ENCODE measurements around the gene NCOR2.
A peak's percentile ranks its signal among the peaks of the same experiment; 100 is the strongest.

NCOR2 gene

DNA sequence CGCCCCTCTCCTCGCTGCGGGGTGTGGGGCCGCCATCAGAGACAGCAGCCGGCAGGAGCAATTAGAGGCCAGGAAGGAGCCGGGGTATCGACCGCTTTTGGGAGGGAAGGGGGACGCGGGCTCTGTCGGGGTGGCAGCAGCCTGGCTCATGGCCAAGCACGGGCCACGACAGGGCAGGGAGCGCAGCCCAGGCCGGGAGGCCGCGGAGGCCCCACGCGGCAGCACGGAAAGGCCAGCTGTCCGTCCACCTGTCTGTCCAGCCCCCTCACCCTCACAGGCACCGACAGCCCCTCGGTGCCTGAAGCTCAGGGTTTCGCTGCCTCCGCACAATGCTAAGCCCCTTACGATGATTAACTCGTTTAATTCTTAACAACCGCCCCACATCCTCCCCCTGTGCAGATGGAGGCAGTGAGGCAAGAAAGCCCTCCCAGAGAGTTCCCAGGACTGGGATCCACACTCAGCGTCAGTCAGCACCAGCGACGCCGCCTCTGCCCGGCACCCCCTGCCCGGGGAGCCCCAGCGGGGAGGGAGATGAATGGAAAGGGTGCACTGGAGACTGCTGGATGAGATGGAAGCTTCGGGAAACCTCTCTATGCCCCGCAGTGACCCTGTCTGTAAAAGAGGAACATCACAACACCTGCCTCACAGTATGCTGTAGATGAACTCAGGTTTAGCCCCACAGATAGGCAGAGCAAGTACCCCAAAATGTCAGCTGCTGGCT, 23.7 kb downstream of the NCOR2 start:
- H3K27me3 ChIP-seq (ENCODE audit: control insufficient read depth, insufficient read depth, low read length) = no peaks in the 10 kb centered on the region
- no peaks in the 10 kb centered on the region for H3K36me3 ChIP-seq (ENCODE audit: insufficient read depth, low read length)
- peaks cover 51% of the 10 kb centered on the region for H3K4me1 ChIP-seq (ENCODE audit: control insufficient read depth, insufficient read depth, low read length)
- no peaks in the 10 kb centered on the region for H3K9me3 ChIP-seq (replicated peaks; ENCODE audit: low read length)
- H3K4me3 ChIP-seq (ENCODE audit: low read length) = no peak overlapping the region
- peak overlapping the region; percentile 30 for H3K9ac ChIP-seq (ENCODE audit: low read depth, low read length)
- H3K4me2 ChIP-seq (ENCODE audit: low read length) = peak overlapping the region; percentile 34

GRCh38 chr12:124543052-124543589, 24.3 kb downstream of the NCOR2 start:
- H3K9ac ChIP-seq (ENCODE audit: low read depth, low read length) = peak overlapping the region; percentile 30
- H3K9me3 ChIP-seq (replicated peaks; ENCODE audit: low read length) = no peaks in the 10 kb centered on the region
- H3K27me3 ChIP-seq (ENCODE audit: control insufficient read depth, insufficient read depth, low read length) = no peaks in the 10 kb centered on the region
- peaks cover 51% of the 10 kb centered on the region for H3K4me1 ChIP-seq (ENCODE audit: control insufficient read depth, insufficient read depth, low read length)
- H3K4me3 ChIP-seq (ENCODE audit: low read length) = no peak overlapping the region
- H3K36me3 ChIP-seq (ENCODE audit: insufficient read depth, low read length) = no peaks in the 10 kb centered on the region
- H3K4me2 ChIP-seq (ENCODE audit: low read length) = peak overlapping the region; percentile 34

- no peak overlapping the region for H3K9ac ChIP-seq (ENCODE audit: low read depth, low read length)
- H3K27me3 ChIP-seq (ENCODE audit: control insufficient read depth, insufficient read depth, low read length) = no peaks in the 10 kb centered on the region
- H3K4me3 ChIP-seq (ENCODE audit: low read length) = no peak overlapping the region
- H3K4me2 ChIP-seq (ENCODE audit: low read length) = no peak overlapping the region
- H3K36me3 ChIP-seq (ENCODE audit: insufficient read depth, low read length) = no peaks in the 10 kb centered on the region
- H3K9me3 ChIP-seq (replicated peaks; ENCODE audit: low read length) = no peaks in the 10 kb centered on the region
- H3K4me1 ChIP-seq (ENCODE audit: control insufficient read depth, insufficient read depth, low read length) = peaks cover 58% of the 10 kb centered on the region
Observed at GRCh38 chr12:124542021-124542949, 25.1 kb downstream of the NCOR2 start.

- H3K9me3 ChIP-seq (replicated peaks; ENCODE audit: low read length) = no peaks in the 10 kb centered on the region
- H3K36me3 ChIP-seq (ENCODE audit: insufficient read depth, low read length) = peaks cover 2% of the 10 kb centered on the region
- peaks cover 63% of the 10 kb centered on the region for H3K4me1 ChIP-seq (ENCODE audit: control insufficient read depth, insufficient read depth, low read length)
Observed at GRCh38 chr12:124541322-124541721, 26.1 kb downstream of the NCOR2 start.

GRCh38 chr12:124539084-124540041, 28.0 kb downstream of the NCOR2 start:
- peaks cover 3% of the 10 kb centered on the region for H3K36me3 ChIP-seq (ENCODE audit: insufficient read depth, low read length)
- H3K27me3 ChIP-seq (ENCODE audit: control insufficient read depth, insufficient read depth, low read length) = no peaks in the 10 kb centered on the region
- H3K4me2 ChIP-seq (ENCODE audit: low read length) = peak overlapping the region; percentile 10
- H3K4me3 ChIP-seq (ENCODE audit: low read length) = no peak overlapping the region
- H3K9ac ChIP-seq (ENCODE audit: low read depth, low read length) = no peak overlapping the region
- H3K4me1 ChIP-seq (ENCODE audit: control insufficient read depth, insufficient read depth, low read length) = peaks cover 57% of the 10 kb centered on the region
- no peaks in the 10 kb centered on the region for H3K9me3 ChIP-seq (replicated peaks; ENCODE audit: low read length)

More at GRCh38 chr12:124541322-124541721, 26.1 kb downstream of the NCOR2 start:
- Histone ChIP-seq H3K4me2 (ENCODE audit: low read length) (no peak overlapping the region), H3K9ac (ENCODE audit: low read depth, low read length) (no peak overlapping the region), H3K27me3 (ENCODE audit: control insufficient read depth, insufficient read depth, low read length) (no peaks in the 10 kb centered on the region), H3K4me3 (ENCODE audit: low read length) (no peak overlapping the region)

DNA sequence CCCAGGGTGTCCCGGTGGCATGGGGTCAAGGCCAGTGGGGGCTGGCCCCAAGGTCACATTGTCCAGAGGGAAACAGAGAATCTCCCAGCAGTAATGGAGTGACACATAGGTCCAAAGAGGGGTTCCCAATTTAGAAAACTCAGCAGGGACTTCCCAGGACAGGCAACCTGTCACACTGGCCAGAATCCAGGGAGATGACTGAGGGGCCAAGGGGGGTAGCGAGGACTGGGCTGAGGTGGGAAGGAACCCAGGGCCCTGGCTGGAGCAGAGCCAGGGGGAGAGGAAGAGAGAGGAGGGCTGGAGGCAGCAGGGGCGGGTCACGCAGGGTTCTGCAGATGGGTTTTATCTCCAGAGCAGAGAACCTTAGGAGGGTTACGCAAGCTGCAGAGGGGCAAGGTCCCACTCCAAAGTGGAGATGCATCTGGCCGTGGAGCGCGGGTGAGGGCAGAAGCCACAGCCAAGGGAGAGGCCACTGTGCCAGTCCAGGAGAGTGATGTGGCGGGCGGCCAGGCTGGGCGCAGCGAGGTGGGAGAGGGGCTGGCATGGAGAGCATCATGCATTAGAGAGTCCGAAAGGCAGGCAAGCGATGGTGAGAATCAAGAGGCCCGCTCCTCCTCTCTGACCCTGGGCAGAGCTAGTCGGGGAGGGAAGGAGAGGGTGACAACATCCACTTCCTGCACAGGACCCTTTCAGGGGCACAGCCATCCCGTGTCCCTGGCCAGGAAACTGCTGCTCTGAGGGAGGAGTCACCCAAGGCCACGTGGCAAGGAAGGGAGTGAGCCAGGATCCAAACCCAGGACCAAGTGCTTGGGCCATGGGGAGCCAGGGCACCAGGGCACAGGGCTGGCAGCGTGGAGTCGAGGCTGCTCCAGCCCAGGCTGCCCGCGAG, 29.0 kb downstream of the NCOR2 start:
- Histone ChIP-seq H3K4me2 (ENCODE audit: low read length) (no peak overlapping the region), H3K9ac (ENCODE audit: low read depth, low read length) (no peak overlapping the region), H3K36me3 (ENCODE audit: insufficient read depth, low read length) (peaks cover 3% of the 10 kb centered on the region), H3K4me3 (ENCODE audit: low read length) (no peak overlapping the region), H3K27me3 (ENCODE audit: control insufficient read depth, insufficient read depth, low read length) (no peaks in the 10 kb centered on the region), H3K4me1 (ENCODE audit: control insufficient read depth, insufficient read depth, low read length) (peaks cover 50% of the 10 kb centered on the region), H3K9me3 (replicated peaks; ENCODE audit: low read length) (no peaks in the 10 kb centered on the region)

GRCh38 chr12:124537525-124538193, 29.8 kb downstream of the NCOR2 start:
- Histone ChIP-seq H3K4me1 (ENCODE audit: control insufficient read depth, insufficient read depth, low read length) (peaks cover 46% of the 10 kb centered on the region), H3K27me3 (ENCODE audit: control insufficient read depth, insufficient read depth, low read length) (no peaks in the 10 kb centered on the region), H3K9ac (ENCODE audit: low read depth, low read length) (no peak overlapping the region), H3K36me3 (ENCODE audit: insufficient read depth, low read length) (peaks cover 3% of the 10 kb centered on the region), H3K9me3 (replicated peaks; ENCODE audit: low read length) (no peaks in the 10 kb centered on the region), H3K4me3 (ENCODE audit: low read length) (no peak overlapping the region), H3K4me2 (ENCODE audit: low read length) (no peak overlapping the region)

DNA sequence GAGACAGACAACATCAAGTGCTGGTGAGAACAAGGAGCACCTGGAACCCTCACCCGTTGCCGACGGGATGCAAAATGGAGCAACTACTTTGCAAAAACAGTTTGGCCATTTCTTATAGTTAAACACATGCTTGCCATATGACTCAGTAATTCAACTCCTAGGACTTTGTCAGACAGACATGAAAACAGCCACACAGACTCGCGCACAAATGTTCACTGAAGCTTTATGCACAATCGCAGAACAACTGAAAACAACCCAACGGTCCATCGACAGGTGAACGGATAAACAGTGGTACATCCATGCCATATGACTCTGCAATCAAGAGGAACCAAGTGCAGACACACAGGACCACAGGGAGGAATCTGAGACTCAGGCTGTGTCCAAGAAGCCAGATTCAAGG, 30.8 kb downstream of the NCOR2 start:
- Histone ChIP-seq H3K9ac (ENCODE audit: low read depth, low read length) (no peak overlapping the region), H3K4me2 (ENCODE audit: low read length) (no peak overlapping the region), H3K4me3 (ENCODE audit: low read length) (no peak overlapping the region), H3K9me3 (replicated peaks; ENCODE audit: low read length) (no peaks in the 10 kb centered on the region), H3K4me1 (ENCODE audit: control insufficient read depth, insufficient read depth, low read length) (peaks cover 37% of the 10 kb centered on the region), H3K36me3 (ENCODE audit: insufficient read depth, low read length) (peaks cover 3% of the 10 kb centered on the region), H3K27me3 (ENCODE audit: control insufficient read depth, insufficient read depth, low read length) (no peaks in the 10 kb centered on the region)

DNA sequence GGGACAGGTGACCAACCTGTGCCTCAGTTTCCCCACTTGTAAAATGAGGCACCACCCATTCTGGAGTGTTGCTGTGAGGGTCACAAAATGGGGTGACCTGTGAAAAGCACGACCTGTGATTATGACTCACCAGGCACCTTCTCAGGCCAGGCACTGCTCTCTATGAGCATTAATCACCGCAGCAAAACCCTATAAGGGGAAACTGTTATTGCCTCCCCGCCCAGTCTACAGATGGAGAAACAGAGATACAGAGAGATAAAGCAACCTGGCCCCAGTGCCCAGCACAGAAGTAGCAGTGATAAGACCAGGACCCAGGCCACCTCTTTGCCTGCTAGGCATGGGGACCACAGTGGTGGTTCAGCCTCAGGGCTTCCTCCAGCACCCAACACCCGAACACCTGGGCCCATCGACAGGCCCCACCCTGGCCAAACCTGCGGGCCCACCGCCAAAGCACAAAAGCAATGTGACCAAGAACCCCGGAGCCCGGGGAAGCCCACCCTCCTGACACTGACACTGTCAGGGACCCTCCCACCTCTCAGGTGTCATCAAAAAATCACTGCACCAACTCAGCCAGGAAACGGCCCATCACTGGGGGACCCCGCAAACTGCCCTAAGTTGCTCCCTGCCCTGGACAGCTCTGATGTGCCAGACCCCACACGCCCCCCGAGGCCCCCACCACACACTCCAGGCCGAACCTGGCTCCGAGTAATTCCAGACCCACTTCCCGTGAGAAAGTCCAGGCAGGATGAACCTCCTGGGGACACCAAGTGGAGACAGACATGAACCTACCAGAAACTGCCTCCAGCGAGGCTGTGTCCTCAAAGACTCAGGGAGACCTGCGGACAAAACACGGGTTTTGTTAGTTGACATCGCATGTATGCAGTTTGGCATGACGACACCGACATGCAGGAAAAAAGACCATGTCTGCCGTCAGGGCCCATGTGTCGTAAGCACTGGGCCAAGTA, 32.4 kb downstream of the NCOR2 start:
- peaks cover 37% of the 10 kb centered on the region for H3K4me1 ChIP-seq (ENCODE audit: control insufficient read depth, insufficient read depth, low read length)
- no peak overlapping the region for H3K4me2 ChIP-seq (ENCODE audit: low read length)
- H3K27me3 ChIP-seq (ENCODE audit: control insufficient read depth, insufficient read depth, low read length) = no peaks in the 10 kb centered on the region
- no peaks in the 10 kb centered on the region for H3K9me3 ChIP-seq (replicated peaks; ENCODE audit: low read length)
- H3K36me3 ChIP-seq (ENCODE audit: insufficient read depth, low read length) = peaks cover 3% of the 10 kb centered on the region
- no peak overlapping the region for H3K4me3 ChIP-seq (ENCODE audit: low read length)
- no peak overlapping the region for H3K9ac ChIP-seq (ENCODE audit: low read depth, low read length)
